Epithelial cell of esophagus (primary cell): ENCODE results near the gene B4GALT6.
A peak's percentile ranks its signal among the peaks of the same experiment; 100 is the strongest.
"Not testable (repeated sequence)": the region's sequence is repeated elsewhere in the genome, so short reads cannot be mapped to it uniquely, and the experiment has no call there.

Source experiments
- DNase-seq: peaks from one replicate; pipeline ENCODE4 v3.0.0; 2010; ENCODE audit warnings: low read depth
- H3K4me3 ChIP-seq: 2 replicates; pipeline ENCODE4 v1.5.1; 2011; ENCODE audit warnings: mild to moderate bottlenecking, low read length, control low read depth
- TF ChIP-seq, protein P1 (sequence below): IDR thresholded peaks from 2 replicates; pipeline ENCODE4 v1.5.1; 2011; ENCODE audit warnings: low read depth, mild to moderate bottlenecking, low read length, control low read depth, inconsistent platforms; ENCODE audit not compliant: insufficient read depth; ENCODE audit errors: missing control alignments

The B4GALT6 gene, protein sequence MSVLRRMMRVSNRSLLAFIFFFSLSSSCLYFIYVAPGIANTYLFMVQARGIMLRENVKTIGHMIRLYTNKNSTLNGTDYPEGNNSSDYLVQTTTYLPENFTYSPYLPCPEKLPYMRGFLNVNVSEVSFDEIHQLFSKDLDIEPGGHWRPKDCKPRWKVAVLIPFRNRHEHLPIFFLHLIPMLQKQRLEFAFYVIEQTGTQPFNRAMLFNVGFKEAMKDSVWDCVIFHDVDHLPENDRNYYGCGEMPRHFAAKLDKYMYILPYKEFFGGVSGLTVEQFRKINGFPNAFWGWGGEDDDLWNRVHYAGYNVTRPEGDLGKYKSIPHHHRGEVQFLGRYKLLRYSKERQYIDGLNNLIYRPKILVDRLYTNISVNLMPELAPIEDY

DNA sequence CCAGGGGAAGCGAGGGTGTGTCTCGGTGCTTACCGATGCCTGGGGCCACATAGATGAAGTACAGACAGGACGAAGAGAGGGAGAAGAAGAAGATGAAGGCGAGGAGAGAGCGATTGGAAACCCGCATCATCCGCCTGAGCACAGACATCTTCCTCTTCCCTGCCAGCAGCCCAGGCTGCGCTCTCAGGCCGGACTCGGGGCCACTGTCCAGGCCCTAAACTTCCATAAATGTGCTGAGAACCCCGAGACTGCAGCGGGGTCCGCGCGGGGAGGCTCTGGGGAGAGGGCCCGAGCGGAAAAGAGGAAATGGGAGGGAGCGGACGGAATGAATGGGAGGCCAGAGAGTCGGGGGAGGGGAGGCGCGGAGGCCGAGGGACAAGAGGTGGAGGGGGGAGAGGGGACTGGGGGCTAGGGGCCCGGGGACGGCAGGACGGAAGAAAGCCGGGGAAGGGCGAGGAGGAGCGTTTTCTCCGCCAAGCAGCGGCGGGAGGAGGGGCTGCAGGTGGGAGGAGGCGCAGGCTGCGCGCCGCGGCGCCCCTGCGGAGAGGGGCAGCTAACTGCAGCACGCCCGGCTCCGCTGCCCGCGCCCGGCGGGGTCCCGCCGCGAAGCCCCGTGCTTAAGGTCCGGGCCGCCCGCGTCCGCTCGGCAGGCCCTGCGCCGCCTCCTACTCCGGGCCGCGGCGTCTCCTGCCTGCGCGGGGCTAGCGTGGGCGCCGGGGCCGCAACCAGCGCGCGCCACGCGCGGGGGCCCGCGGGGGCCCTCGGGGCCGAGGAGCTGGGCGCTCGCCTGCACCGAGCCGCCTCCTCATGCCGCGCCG is at the start of gene B4GALT6:
B4GALT6 (minus strand) TSS at position 303 of the 818 bp plus-strand sequence; CDS start at position 148, 155 bp downstream.
- TF ChIP-seq, protein P1, sequence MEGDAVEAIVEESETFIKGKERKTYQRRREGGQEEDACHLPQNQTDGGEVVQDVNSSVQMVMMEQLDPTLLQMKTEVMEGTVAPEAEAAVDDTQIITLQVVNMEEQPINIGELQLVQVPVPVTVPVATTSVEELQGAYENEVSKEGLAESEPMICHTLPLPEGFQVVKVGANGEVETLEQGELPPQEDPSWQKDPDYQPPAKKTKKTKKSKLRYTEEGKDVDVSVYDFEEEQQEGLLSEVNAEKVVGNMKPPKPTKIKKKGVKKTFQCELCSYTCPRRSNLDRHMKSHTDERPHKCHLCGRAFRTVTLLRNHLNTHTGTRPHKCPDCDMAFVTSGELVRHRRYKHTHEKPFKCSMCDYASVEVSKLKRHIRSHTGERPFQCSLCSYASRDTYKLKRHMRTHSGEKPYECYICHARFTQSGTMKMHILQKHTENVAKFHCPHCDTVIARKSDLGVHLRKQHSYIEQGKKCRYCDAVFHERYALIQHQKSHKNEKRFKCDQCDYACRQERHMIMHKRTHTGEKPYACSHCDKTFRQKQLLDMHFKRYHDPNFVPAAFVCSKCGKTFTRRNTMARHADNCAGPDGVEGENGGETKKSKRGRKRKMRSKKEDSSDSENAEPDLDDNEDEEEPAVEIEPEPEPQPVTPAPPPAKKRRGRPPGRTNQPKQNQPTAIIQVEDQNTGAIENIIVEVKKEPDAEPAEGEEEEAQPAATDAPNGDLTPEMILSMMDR: no peak

DNA sequence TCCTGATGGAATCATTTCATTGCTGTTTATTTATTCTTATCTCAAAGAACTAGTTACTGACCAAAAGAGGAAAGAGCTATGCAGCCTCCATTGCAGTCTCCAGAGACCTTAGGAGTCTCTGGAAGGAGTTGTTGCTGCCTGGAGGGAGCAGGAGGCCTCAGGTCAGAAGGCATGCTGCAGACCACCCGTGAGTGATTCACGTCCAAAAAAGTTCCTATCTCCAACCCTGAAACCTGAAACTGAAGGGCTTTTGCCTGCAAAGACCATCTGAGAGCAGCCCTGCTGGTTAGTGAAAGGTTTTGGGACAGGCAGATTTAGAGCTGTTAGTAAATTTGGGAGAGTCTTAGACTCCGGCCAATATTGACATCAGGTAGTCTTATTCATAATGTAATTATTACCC is 47.2 kb upstream of the B4GALT6 start:
- TF ChIP-seq, protein P1: no peak
- H3K4me3 ChIP-seq: no peak overlapping the region
- no peak for DNase-seq

More for the DNA sequence above, at the start of gene B4GALT6:
- peak within 1 kb of the TSS; percentile 58 for H3K4me3 ChIP-seq
- peak; percentile 20 for DNase-seq

DNA sequence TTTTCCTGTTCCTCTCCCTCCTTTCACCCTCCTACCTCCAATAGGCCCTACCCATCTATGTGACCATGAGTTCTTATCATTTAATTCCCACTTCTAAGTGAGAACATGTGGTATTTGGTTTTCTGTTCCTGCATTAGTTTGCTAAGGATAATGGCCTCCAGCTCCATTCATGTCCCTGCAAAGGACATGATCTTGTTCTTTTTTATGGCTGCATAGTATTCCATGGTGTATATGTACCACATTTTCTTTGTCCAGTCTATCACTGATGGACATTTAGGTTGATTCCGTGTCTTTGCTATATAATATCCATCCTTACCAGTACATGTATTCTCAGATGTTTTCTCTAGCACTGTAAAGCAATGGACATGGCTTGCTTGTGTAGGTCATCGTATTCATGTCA is 44.8 kb upstream of the B4GALT6 start:
- not testable (repeated sequence) for H3K4me3 ChIP-seq, DNase-seq

DNA sequence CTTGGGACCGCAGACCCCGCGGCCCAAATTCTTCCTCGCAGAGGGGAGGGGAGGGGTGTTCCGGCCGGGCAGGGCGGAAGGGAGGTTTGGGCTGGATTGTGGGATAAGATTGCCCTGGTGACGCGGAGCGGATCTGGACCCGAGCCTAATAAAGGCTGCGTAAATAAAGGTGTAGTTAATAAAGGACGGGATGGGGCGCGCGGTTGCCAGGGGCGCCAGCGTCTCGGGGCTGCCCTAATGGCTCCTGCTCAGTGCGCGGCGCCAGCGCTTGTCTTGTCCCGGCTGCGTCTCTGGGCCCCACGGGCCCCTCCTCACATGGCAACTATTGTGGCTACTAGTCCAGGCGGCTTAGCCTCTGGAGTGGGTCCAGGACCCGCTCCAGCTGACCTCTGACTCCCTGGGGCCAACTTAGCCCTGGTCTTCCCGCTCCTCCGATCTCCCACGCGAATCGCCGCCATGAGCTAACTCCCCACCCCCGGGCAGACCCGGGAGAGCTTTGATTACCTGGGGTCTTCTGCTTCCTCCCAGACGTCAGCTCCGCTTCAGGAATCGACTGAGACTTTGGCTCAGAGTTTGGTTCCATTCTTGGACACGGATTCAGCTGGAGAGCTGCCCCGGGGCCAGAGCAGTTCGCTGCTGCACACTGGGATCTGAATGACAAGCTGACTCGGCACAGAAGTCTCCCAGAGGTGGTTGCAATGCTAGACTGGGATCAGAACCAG is 39.8 kb upstream of the B4GALT6 start:
- DNase-seq: peak; percentile 24
- H3K4me3 ChIP-seq: peak overlapping the region; percentile 49
- TF ChIP-seq, protein P1: no peak

DNA sequence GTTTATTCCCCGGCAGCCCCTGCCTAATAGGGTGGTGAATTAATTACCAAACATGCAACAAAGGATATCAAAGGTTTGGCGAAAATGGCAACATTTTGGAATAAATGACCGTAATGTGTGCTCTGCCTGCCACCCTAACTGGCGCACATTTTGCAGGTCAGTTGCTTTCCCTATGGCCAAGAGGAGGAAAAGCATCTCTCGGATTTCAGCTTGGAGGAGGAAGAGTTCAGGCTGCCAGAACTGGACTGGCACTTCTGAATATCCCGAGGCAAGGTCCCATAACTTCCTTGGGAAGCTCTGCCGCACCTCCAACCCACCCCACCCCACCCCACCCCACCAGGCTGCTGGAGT is 39.2 kb upstream of the B4GALT6 start:
- DNase-seq: no peak
- TF ChIP-seq, protein P1: no peak
- H3K4me3 ChIP-seq: peak overlapping the region; percentile 49

DNA sequence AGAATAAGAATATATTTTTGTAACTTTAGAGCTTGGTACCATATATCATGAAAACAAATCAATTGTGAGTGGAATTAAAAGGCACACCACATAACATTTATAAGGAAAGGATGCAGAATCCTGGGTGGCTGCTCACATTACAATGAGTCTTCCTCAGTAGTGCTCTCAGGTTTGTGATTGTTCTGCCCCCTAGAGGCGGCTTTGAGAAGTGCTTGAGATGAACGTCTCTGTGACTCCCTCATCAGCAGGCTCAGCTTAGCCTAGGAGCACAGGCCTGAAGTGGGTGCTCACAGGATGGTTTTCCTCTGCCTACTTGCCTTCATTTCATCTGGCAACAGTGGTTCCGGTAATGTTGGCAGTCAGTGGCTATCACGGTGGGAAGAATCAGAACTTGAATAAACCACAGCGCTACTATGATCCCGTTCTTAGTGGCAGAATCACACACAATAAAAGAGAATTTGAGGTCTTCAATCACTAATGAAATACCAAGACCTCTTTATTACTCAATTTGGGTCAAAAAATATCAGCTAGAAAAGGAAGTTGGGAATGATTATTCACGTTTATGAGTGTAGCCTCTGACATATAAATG is 38.1 kb upstream of the B4GALT6 start:
- peak; percentile 84 for DNase-seq
- no peak overlapping the region for H3K4me3 ChIP-seq
- TF ChIP-seq, protein P1: peak; percentile 95
